Measurements from ENCODE around the gene PTPRK.

PTPRK gene

GRCh38 chr6:128259029-128259724 lies 261.2 kb downstream of the PTPRK start:
- Mint-ChIP-seq H3K27me3 (ENCODE audit: low read depth) (no peaks in the 10 kb centered on the region), H3K36me3 (ENCODE audit: low read depth) (peaks cover 12% of the 10 kb centered on the region), H3K9me3 (no peaks in the 10 kb centered on the region), H3K4me1 (no peaks in the 10 kb centered on the region), H3K27ac (no peak overlapping the region), H3K4me3 (no peak overlapping the region)
- no peak for TF ChIP-seq CTCF (IDR thresholded peaks at IDR 0.05; ENCODE audit: unreplicated experiment in 3 of 3)

GRCh38 chr6:128256095-128256494 lies 264.3 kb downstream of the PTPRK start:
- H3K9me3 Mint-ChIP-seq = no peaks in the 10 kb centered on the region
- H3K36me3 Mint-ChIP-seq (ENCODE audit: low read depth) = no peaks in the 10 kb centered on the region
- H3K27me3 Mint-ChIP-seq (ENCODE audit: low read depth) = no peaks in the 10 kb centered on the region
- peaks cover 5% of the 10 kb centered on the region for H3K4me1 Mint-ChIP-seq
- no peak overlapping the region for H3K27ac Mint-ChIP-seq
- no peak for TF ChIP-seq CTCF (IDR thresholded peaks at IDR 0.05; ENCODE audit: unreplicated experiment in 3 of 3)
- H3K4me3 Mint-ChIP-seq = no peak overlapping the region

DNA sequence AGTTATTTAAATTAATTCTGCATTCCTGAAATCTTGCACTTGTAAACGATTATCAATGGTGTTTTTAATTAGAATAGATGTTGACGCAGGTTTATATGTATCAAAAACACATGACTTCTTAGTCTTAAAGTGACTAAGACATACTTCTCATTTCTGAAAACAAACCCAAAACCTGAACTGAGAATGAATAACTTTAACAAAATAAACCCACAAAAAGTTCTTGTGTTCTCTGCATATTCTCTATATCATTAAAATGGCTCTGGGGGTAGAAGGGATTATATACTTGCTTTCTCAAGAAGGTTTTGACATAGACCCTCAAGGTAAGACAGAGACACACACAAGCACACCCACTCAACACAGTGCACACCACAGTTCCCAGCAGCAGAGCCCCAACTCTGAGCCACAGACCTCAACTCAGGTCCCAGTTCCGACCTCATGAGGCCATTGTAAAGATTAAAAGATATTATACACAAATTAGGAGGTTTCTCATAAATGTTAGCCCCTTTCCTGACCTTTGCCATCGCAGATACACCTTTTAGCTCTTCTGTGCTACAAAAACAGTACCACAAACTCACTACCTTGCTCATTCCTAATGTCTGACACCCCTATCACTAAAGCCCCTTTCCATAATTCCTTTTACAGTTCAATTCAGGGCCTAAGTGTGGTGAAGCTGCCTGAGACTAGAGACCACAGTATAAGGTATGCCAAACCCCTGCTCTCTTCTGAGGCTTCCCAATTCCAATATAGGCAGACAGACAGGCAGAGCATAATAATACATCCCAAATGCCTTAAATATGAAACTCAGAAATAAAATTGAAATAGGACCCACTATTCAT lies 267.8 kb downstream of the PTPRK start:
- Mint-ChIP-seq H3K9me3 (no peaks in the 10 kb centered on the region), H3K27me3 (ENCODE audit: low read depth) (no peaks in the 10 kb centered on the region), H3K4me3 (no peak overlapping the region), H3K27ac (no peak overlapping the region), H3K36me3 (ENCODE audit: low read depth) (peaks cover 4% of the 10 kb centered on the region), H3K4me1 (peaks cover 5% of the 10 kb centered on the region)
- no peak for TF ChIP-seq CTCF (IDR thresholded peaks at IDR 0.05; ENCODE audit: unreplicated experiment in 3 of 3)

DNA sequence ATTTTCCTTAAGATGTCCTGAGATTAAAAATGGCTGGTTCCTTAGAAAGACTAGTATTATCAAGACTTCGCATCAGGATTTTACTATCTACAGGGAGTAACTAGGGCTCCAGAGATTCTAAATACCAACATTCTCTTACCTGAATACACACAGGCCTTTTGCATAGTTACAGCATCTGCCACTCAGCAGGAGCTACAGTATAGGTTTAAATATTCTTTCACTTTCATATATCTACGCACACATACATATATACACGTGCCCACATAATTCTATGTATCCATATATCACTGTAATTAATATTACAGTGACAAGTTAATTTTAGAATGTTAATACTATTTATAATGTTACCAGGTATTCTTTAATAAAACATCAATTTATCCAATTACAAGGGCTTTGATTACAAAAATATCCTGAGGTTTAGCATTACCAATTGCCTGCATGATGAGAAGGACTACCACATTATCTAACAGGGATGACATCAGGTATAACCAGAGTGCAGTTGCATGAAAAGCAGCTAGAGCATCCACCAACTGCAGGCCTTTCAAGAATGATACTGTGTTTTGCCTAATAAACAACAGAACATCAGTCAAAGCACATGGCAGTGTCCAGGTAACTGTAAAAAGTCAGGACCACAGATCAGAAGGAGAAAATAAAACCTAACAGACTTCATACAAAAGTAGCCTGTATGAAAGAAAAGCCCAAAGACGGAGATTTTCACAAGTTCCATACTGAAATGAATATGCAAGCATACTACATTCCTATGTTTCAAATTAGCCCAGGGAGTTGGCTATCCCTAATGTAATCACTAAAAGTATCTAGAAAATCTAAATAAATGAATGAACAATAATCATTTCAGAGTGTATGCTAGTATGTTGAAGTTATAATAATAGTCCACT lies 268.7 kb downstream of the PTPRK start:
- H3K27ac Mint-ChIP-seq = no peak overlapping the region
- H3K27me3 Mint-ChIP-seq (ENCODE audit: low read depth) = no peaks in the 10 kb centered on the region
- peaks cover 4% of the 10 kb centered on the region for H3K36me3 Mint-ChIP-seq (ENCODE audit: low read depth)
- no peak overlapping the region for H3K4me3 Mint-ChIP-seq
- H3K4me1 Mint-ChIP-seq = peaks cover 5% of the 10 kb centered on the region
- TF ChIP-seq CTCF (IDR thresholded peaks at IDR 0.05; ENCODE audit: unreplicated experiment in 3 of 3) = no peak
- H3K9me3 Mint-ChIP-seq = no peaks in the 10 kb centered on the region

- no peaks in the 10 kb centered on the region for H3K27me3 Mint-ChIP-seq (ENCODE audit: low read depth)
- no peak for TF ChIP-seq CTCF (IDR thresholded peaks at IDR 0.05; ENCODE audit: unreplicated experiment in 3 of 3)
Observed at GRCh38 chr6:128250370-128251070, 269.9 kb downstream of the PTPRK start.

More at GRCh38 chr6:128250370-128251070, 269.9 kb downstream of the PTPRK start:
- Mint-ChIP-seq H3K4me3 (no peak overlapping the region), H3K4me1 (peaks cover 5% of the 10 kb centered on the region), H3K36me3 (ENCODE audit: low read depth) (peaks cover 4% of the 10 kb centered on the region), H3K27ac (no peak overlapping the region), H3K9me3 (no peaks in the 10 kb centered on the region)

Data from nephron (organoid).